GM21529 (cell line): Measurements from ENCODE around the gene DPY19L3.
"Not testable (repeated sequence)": the region's sequence is repeated elsewhere in the genome, so short reads cannot be mapped to it uniquely, and the experiment has no call there.

Experiments
- ATAC-seq: cut with Tn5 transposase; IDR thresholded peaks from one replicate; pipeline ENCODE4 v1.9.1; 2021; ENCODE audit not compliant: unreplicated experiment

The DPY19L3 gene

GRCh38 chr19:32405431-32406160 is at the start of gene DPY19L3:
TSS of gene DPY19L3 (plus strand) at chr19:32405770. CDS start at chr19:32408254, 2,484 bp downstream.
- peak; percentile 95 for ATAC-seq

- no peak for ATAC-seq
Observed at GRCh38 chr19:32357720-32358119, 47.9 kb upstream of the DPY19L3 start.

GRCh38 chr19:32358321-32358720 is 47.2 kb upstream of the DPY19L3 start:
- no peak for ATAC-seq

GRCh38 chr19:32359581-32359980 is 46.0 kb upstream of the DPY19L3 start:
- no peak for ATAC-seq

GRCh38 chr19:32361574-32362317 is 43.8 kb upstream of the DPY19L3 start:
- ATAC-seq = no peak

- ATAC-seq = no peak
Observed at GRCh38 chr19:32362318-32362691, 43.3 kb upstream of the DPY19L3 start.

GRCh38 chr19:32363175-32363574 is 42.4 kb upstream of the DPY19L3 start:
- no peak for ATAC-seq

GRCh38 chr19:32363632-32364031 is 41.9 kb upstream of the DPY19L3 start:
- ATAC-seq = no peak

GRCh38 chr19:32364040-32364439 is 41.5 kb upstream of the DPY19L3 start:
- no peak for ATAC-seq

- ATAC-seq = no peak
Observed at GRCh38 chr19:32367063-32367462, 38.5 kb upstream of the DPY19L3 start.

- no peak for ATAC-seq
Observed at GRCh38 chr19:32367948-32368536, 37.5 kb upstream of the DPY19L3 start.

- no peak for ATAC-seq
Observed at GRCh38 chr19:32368787-32369186, 36.8 kb upstream of the DPY19L3 start.

GRCh38 chr19:32372726-32373517 is 32.6 kb upstream of the DPY19L3 start:
- ATAC-seq = no peak

- ATAC-seq = no peak
Observed at GRCh38 chr19:32373585-32374295, 31.8 kb upstream of the DPY19L3 start.

GRCh38 chr19:32374362-32374761 is 31.2 kb upstream of the DPY19L3 start:
- not testable (repeated sequence) for ATAC-seq

- ATAC-seq = not testable (repeated sequence)
Observed at GRCh38 chr19:32377088-32377487, 28.5 kb upstream of the DPY19L3 start.

GRCh38 chr19:32380269-32380668 is 25.3 kb upstream of the DPY19L3 start:
- ATAC-seq = no peak

- ATAC-seq = no peak
Observed at GRCh38 chr19:32387701-32388392, 17.7 kb upstream of the DPY19L3 start.

- no peak for ATAC-seq
Observed at GRCh38 chr19:32388393-32388855, 17.1 kb upstream of the DPY19L3 start.

GRCh38 chr19:32392901-32393300 is 12.7 kb upstream of the DPY19L3 start:
- no peak for ATAC-seq
